Activated CD4-positive, alpha-beta memory T cell treated with anti-CD3 and anti-CD28 coated beads for 36 hours (primary cell): ENCODE measurements around the gene NKTR. TPM values are rescaled to one million over a fixed set of nuclear protein-coding genes. Genes with fewer than 3 reads are reported as not detected.
"Not testable (repeated sequence)": the region's sequence is repeated elsewhere in the genome, so short reads cannot be mapped to it uniquely, and the experiment has no call there.

Source experiments
- CTCF ChIA-PET: fragments of 350-600 bp; sonication (Branson Sonifier 250); formaldehyde crosslinking; loops from one replicate; lab custom pipeline; 2021; ENCODE audit warnings: antibody characterized with exemption, inconsistent platforms; lab: Charles Lee
- POLR2A ChIA-PET: fragments of 350-600 bp; sonication (Branson Sonifier 250); formaldehyde crosslinking; loops from one replicate; lab custom pipeline; 2021; ENCODE audit warnings: antibody characterized with exemption; lab: Charles Lee
- DNase-seq: peaks from one replicate; pipeline ENCODE4 v3.0.0-alpha.2; 2020
- H3K27ac Mint-ChIP-seq: one replicate; pipeline ENCODE4 v1.8.0; 2021; ENCODE audit warnings: mixed read lengths
- H3K27me3 Mint-ChIP-seq: one replicate; pipeline ENCODE4 v1.8.0; 2021; ENCODE audit warnings: mixed read lengths
- H3K36me3 Mint-ChIP-seq: one replicate; pipeline ENCODE4 v1.8.0; 2021; ENCODE audit warnings: mixed read lengths
- H3K4me1 Mint-ChIP-seq: one replicate; pipeline ENCODE4 v1.8.0; 2021; ENCODE audit warnings: low read depth, mixed read lengths
- H3K4me3 Mint-ChIP-seq: one replicate; pipeline ENCODE4 v1.8.0; 2021; ENCODE audit warnings: mild to moderate bottlenecking, mixed read lengths
- H3K9me3 Mint-ChIP-seq: one replicate; pipeline ENCODE4 v1.8.0; 2021; ENCODE audit warnings: mixed read lengths
- intact Hi-C: fragments of 100-400 bp; cut with micrococcal nuclease; formaldehyde crosslinking; loops from one replicate; pipeline ENCODE4 v1.15.1; 2023
- total RNA-seq, 2 experiments: library from RNA; stranded (reverse); gene quantifications; one replicate each; pipeline ENCODE4 v1.2.3, GENCODE V29; 2021

Gene NKTR
- total RNA-seq, 2 experiments from 2014 or later = 65.9 to 73.9 TPM

DNA sequence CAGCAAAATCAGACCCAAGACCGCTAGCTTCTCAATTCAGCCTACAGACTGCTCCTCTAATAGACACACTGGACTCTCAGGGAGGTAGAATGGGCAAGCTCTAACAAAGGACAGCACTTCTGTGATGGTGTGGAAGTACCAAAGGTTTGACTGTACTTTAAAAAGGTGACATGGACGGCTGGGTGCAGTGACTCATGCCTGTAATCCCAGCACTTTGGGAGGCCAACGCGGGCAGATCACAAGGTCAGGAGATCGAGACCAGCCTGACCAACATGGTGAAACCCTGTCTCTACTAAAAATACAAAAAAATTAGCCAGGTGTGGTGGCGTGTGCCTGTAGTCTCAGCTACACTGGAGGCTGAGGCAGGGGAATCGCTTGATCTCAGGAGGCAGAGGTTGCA is 3.4 kb upstream of the NKTR start:
- Mint-ChIP-seq H3K4me1 (peaks cover 31% of the 10 kb centered on the region), H3K36me3 (peaks cover 36% of the 10 kb centered on the region)
- POLR2A ChIA-PET = interaction anchor here (0.6 kb wide), 1 partner anchor 12 kb away, joined by 3 read pairs; no protein-coding TSS in a partner anchor
- CTCF ChIA-PET = interaction anchor here (1.8 kb wide), 1 partner anchor 14 kb away, joined by 8 read pairs; the partner anchor contains the start of gene SEC22C
- H3K27ac Mint-ChIP-seq, H3K9me3 Mint-ChIP-seq, intact Hi-C loops, DNase-seq, H3K4me3 Mint-ChIP-seq, H3K27me3 Mint-ChIP-seq: not testable (repeated sequence)

- Mint-ChIP-seq H3K27ac (peak overlapping the region; percentile 98), H3K4me3 (peak overlapping the region; percentile 98), H3K27me3 (no peaks in the 10 kb centered on the region), H3K36me3 (peaks cover 26% of the 10 kb centered on the region), H3K9me3 (peaks cover 8% of the 10 kb centered on the region), H3K4me1 (peaks cover 39% of the 10 kb centered on the region)
- peak; percentile 77 for DNase-seq
- intact Hi-C loops = loop anchor here (1.0 to 5.0 kb wide), 6 partner anchors 11 to 172 kb away; partner anchors contain the start of genes CCDC13, SS18L2 and VIPR1
- ChIA-PET CTCF (interaction anchor here (0.9 to 3.8 kb wide), 8 partner anchors 9 to 99 kb away, joined by 3 to 38 read pairs (median 5); partner anchors contain the start of genes SEC22C, SS18L2 and VIPR1), POLR2A (interaction anchor here (1.0 to 3.3 kb wide), 8 partner anchors 9 to 53 kb away, joined by 3 to 31 read pairs (median 8); partner anchors contain the start of genes SEC22C, SS18L2 and ZBTB47)
These were observed 631 bp downstream of the NKTR start for GRCh38 chr3:42600958-42601675.

DNA sequence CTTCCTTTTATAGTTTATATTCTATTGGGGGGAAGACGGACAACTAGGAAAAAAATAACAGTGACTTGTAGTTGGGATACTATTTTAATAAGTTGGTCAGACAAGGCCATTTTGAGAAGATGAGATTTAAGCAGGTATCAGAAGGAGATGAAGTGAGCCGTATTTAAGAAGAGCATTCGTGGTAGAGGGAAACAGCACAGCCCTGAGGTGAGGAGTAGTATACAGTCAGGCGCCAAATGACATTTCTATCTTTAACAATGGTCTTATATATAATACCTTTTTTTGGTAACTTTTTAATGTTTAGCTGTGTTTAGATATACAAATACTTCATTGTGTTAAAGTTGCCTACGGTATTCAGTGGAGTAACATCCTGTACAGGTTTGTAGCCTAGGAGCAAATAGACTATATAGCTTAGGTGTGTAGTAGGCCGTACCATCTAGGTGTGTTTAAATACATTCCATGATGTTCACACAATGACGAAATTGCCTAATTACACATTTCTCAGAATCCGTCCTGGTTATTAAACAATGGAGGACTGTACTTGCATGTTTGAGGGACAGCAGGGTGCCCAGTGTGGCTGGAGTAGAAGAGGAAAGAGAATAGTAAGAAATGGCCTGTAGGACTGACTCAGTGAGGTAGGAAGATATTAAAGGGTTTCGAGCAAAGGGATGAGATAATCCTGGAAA is 1.6 kb downstream of the NKTR start:
- ChIA-PET CTCF (interaction anchor here (0.7 to 3.8 kb wide), 10 partner anchors 10 to 142 kb away, joined by 3 to 38 read pairs (median 4); partner anchors contain the start of genes SEC22C and VIPR1), POLR2A (interaction anchor here (0.9 to 3.3 kb wide), 4 partner anchors 9 to 20 kb away, joined by 4 to 31 read pairs (median 4); partner anchors contain the start of genes SEC22C and SS18L2)
- Mint-ChIP-seq H3K9me3 (peaks cover 8% of the 10 kb centered on the region), H3K27ac (peak overlapping the region; percentile 98), H3K4me3 (peak overlapping the region; percentile 98), H3K36me3 (peaks cover 18% of the 10 kb centered on the region), H3K4me1 (peaks cover 43% of the 10 kb centered on the region), H3K27me3 (no peaks in the 10 kb centered on the region)
- intact Hi-C loops = loop anchor here (2.0 to 5.0 kb wide), 3 partner anchors 45 to 171 kb away; partner anchors contain the start of genes CCDC13 and VIPR1
- DNase-seq = no peak

DNA sequence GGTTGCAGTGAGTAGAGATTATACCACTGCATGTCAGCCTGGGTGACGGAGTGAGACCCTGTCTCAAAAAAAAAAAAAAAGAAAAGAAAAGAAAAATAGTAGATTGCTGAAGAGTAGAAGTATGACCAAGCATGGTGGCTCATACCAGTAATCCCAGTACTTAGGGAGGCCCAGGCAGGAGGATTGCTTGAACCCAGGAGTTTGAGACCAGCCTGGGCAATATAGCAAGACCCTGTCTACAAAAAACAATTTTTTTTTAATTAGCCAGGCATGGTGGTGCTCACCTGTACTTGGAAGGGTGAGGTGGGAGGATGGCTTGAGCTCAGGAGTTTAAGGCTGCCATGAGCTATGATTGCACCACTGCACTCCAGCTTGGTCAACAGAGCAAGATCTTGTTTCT is 2.5 kb downstream of the NKTR start:
- CTCF ChIA-PET = interaction anchor here (0.7 to 3.8 kb wide), 5 partner anchors 10 to 141 kb away, joined by 3 to 38 read pairs (median 10); partner anchors contain the start of gene SEC22C
- H3K27me3 Mint-ChIP-seq = no peaks in the 10 kb centered on the region
- H3K4me3 Mint-ChIP-seq = no peak overlapping the region
- H3K27ac Mint-ChIP-seq = no peak overlapping the region
- H3K9me3 Mint-ChIP-seq = peaks cover 8% of the 10 kb centered on the region
- peaks cover 50% of the 10 kb centered on the region for H3K4me1 Mint-ChIP-seq
- POLR2A ChIA-PET = interaction anchor here (0.9 to 3.3 kb wide), 3 partner anchors 8 to 12 kb away, joined by 4 to 31 read pairs (median 5); partner anchors contain the start of gene SS18L2
- no peak for DNase-seq
- H3K36me3 Mint-ChIP-seq = peaks cover 23% of the 10 kb centered on the region
- intact Hi-C loops = loop anchor here (5.0 kb wide), 1 partner anchor 101 kb away; the partner anchor contains the start of gene VIPR1

DNA sequence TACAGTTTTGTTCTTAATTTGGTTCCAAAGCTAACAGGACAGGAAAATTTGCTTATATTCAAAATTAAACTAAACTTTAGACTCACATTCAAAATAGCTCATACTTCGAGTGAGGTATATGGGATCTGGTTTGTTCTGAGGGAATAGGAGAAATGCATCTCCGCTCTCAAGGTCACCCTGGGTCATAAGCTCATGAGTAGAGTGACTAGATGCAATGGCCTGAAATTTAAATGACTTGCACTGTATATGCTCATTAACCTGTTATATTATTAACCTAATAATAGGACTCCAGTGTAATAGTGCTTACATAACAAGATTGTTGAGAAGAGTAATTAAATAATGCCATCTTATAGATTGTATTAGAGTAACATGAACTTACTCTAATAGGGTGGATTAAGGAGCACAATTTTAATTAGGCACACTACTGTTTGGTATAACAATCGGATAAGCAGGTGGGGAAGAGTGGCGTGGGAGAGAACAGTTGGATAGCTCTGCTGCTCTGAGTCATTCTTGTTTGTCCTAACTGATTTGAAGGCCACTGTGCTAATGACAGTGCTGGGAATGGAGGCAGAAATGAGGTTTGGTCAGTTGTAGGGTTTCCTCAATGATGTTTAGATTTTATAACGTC is 5.2 kb downstream of the NKTR start:
- ChIA-PET CTCF (interaction anchor here (1.3 kb wide), 1 partner anchor 8 kb away, joined by 5 read pairs; no protein-coding TSS in a partner anchor), POLR2A (no interaction called here)
- H3K27me3 Mint-ChIP-seq = no peaks in the 10 kb centered on the region
- no peak for DNase-seq
- no peak overlapping the region for H3K27ac Mint-ChIP-seq
- intact Hi-C loops = no loop called here
- peaks cover 8% of the 10 kb centered on the region for H3K9me3 Mint-ChIP-seq
- H3K36me3 Mint-ChIP-seq = peaks cover 31% of the 10 kb centered on the region
- peaks cover 67% of the 10 kb centered on the region for H3K4me1 Mint-ChIP-seq
- no peak overlapping the region for H3K4me3 Mint-ChIP-seq

DNA sequence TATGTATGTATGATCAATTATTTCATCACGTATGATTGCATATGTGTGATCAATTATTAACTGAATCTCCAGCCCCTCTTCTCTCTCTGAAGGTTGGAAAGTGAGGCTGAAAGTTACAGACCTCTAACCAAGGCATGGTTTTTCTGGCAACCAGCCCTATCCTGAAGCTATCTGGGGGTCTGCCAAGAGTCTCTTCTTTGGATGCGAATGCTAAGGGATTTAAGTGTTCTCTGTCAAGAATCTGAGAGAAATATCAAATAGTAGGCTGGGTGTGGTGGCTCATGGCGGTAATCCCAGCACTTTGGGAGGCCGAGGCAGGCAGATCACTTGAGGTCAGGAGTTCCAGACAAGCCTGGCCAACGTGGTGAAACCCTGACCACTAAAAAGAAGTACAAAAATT is 8.1 kb downstream of the NKTR start:
- Mint-ChIP-seq H3K27ac (no peak overlapping the region), H3K27me3 (no peaks in the 10 kb centered on the region), H3K9me3 (peaks cover 6% of the 10 kb centered on the region), H3K36me3 (peaks cover 30% of the 10 kb centered on the region), H3K4me1 (peaks cover 83% of the 10 kb centered on the region), H3K4me3 (no peak overlapping the region)
- intact Hi-C loops = no loop called here
- POLR2A ChIA-PET = interaction anchor here (3.8 kb wide), 1 partner anchor 8 kb away, joined by 12 read pairs; the partner anchor contains the start of gene NKTR
- DNase-seq = no peak
- CTCF ChIA-PET = interaction anchor here (0.7 kb wide), 1 partner anchor 18 kb away, joined by 3 read pairs; no protein-coding TSS in a partner anchor

- no peak for DNase-seq
- POLR2A ChIA-PET = interaction anchor here (0.7 to 3.8 kb wide), 3 partner anchors 9 to 20 kb away, joined by 4 to 12 read pairs (median 4); partner anchors contain the start of genes NKTR and SS18L2
- intact Hi-C loops = no loop called here
- CTCF ChIA-PET = interaction anchor here (6.2 kb wide), 1 partner anchor 9 kb away, joined by 38 read pairs; the partner anchor contains the start of gene NKTR
- Mint-ChIP-seq H3K4me3 (no peak overlapping the region), H3K4me1 (peaks cover 74% of the 10 kb centered on the region), H3K9me3 (no peaks in the 10 kb centered on the region), H3K27me3 (no peaks in the 10 kb centered on the region), H3K27ac (peak overlapping the region; percentile 33), H3K36me3 (peaks cover 20% of the 10 kb centered on the region)
These were observed 10.5 kb downstream of the NKTR start for GRCh38 chr3:42610976-42611375.

DNA sequence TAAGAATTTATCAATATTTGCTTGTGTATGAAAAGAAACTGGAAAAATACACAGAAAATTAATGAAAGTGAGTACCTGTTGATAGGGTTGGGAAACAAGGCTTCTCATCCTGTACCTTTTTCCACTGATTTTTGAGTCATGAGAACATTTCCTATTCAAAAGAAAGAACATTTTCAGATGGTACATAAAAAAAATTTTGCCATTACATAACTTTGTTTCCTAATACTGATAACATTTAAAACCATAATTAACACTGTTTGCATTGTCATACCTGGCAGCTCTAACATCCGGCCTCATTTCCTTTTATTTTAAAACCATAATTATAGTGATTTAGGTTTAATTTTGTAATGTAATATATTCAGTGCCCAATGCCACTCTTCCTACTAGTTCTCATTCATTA is 11.7 kb downstream of the NKTR start:
- CTCF ChIA-PET = interaction anchor here (0.9 to 6.2 kb wide), 4 partner anchors 10 to 26 kb away, joined by 3 to 38 read pairs (median 3); partner anchors contain the start of gene NKTR
- peaks cover 79% of the 10 kb centered on the region for H3K4me1 Mint-ChIP-seq
- no peak overlapping the region for H3K4me3 Mint-ChIP-seq
- POLR2A ChIA-PET = no interaction called here
- peaks cover 17% of the 10 kb centered on the region for H3K36me3 Mint-ChIP-seq
- no peaks in the 10 kb centered on the region for H3K27me3 Mint-ChIP-seq
- peak overlapping the region; percentile 16 for H3K27ac Mint-ChIP-seq
- H3K9me3 Mint-ChIP-seq = no peaks in the 10 kb centered on the region
- intact Hi-C loops = no loop called here
- no peak for DNase-seq

DNA sequence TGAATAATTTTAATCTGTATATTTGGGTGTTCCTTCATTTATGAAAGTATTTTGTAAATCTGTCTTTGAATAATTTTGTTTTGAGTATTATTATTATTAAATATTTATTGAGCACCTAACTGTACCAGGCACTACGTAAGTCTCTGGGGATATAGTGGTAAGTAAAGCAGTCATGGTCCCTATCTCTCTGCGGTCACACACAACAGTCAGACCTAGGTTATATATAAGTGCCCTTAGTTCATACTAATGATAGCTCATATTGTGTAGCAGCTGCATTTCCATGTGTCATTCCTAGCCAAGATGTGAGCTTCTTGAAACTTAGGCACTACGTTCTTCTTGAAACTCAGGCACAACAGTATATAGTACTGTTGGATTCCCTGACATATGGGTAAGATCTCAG is 12.4 kb downstream of the NKTR start:
- Mint-ChIP-seq H3K9me3 (no peaks in the 10 kb centered on the region), H3K36me3 (peaks cover 15% of the 10 kb centered on the region), H3K27ac (peak overlapping the region; percentile 16), H3K4me3 (no peak overlapping the region), H3K27me3 (no peaks in the 10 kb centered on the region), H3K4me1 (peaks cover 77% of the 10 kb centered on the region)
- intact Hi-C loops = no loop called here
- CTCF ChIA-PET = interaction anchor here (0.9 to 6.2 kb wide), 8 partner anchors 10 to 32 kb away, joined by 3 to 38 read pairs (median 4); partner anchors contain the start of genes NKTR and SEC22C
- no peak for DNase-seq
- POLR2A ChIA-PET = interaction anchor here (1.8 kb wide), 1 partner anchor 10 kb away, joined by 5 read pairs; no protein-coding TSS in a partner anchor

DNA sequence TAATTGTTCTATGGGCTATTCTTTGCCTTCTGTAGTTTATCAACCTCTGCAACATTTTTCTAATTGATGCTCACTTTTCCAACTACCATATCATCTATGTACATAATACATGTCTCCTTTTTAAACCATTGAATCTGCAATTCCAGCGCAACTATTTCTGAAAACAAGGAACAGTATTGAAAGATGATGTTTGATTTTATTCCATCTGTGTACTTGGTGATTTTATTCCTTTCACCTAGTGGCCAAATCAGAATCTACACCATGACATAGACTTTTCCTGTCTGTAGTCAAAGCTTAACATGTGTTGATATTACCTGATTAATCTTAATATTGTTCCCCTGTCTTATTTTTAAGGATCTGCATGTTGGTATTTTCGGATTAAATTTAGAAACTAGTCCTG is 13.0 kb downstream of the NKTR start:
- H3K4me3 Mint-ChIP-seq = no peak overlapping the region
- DNase-seq = no peak
- no peaks in the 10 kb centered on the region for H3K9me3 Mint-ChIP-seq
- H3K27me3 Mint-ChIP-seq = no peaks in the 10 kb centered on the region
- CTCF ChIA-PET = interaction anchor here (0.8 to 6.2 kb wide), 10 partner anchors 8 to 136 kb away, joined by 3 to 38 read pairs (median 5); partner anchors contain the start of genes NKTR, SEC22C and SS18L2
- H3K27ac Mint-ChIP-seq = peak overlapping the region; percentile 2
- intact Hi-C loops = no loop called here
- peaks cover 72% of the 10 kb centered on the region for H3K4me1 Mint-ChIP-seq
- POLR2A ChIA-PET = interaction anchor here (1.8 kb wide), 1 partner anchor 11 kb away, joined by 5 read pairs; no protein-coding TSS in a partner anchor
- peaks cover 15% of the 10 kb centered on the region for H3K36me3 Mint-ChIP-seq

DNA sequence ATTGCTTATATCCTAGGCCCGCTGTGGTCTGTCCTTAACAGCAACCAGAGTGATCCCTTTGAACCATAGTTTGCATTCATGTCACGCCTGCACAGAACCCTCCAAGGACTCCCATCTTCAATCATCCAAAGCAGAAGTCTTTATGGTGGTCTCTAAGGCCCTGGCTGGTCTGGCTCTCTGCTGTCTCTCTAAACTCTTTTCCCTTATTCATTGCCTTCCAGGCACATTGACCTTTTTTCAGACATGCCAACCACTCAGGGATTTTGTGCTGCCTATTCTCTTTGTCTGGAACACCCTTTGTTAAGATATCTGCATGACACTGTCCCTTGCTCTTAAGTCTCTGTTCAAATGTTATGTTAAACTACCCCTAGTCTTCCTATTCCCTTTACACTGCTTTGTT is 31.1 kb downstream of the NKTR start:
- intact Hi-C loops = no loop called here
- no peak for DNase-seq
- Mint-ChIP-seq H3K4me3 (no peak overlapping the region), H3K4me1 (peaks cover 31% of the 10 kb centered on the region), H3K9me3 (no peaks in the 10 kb centered on the region), H3K36me3 (peaks cover 32% of the 10 kb centered on the region), H3K27me3 (no peaks in the 10 kb centered on the region), H3K27ac (no peak overlapping the region)
- ChIA-PET CTCF (no interaction called here), POLR2A (no interaction called here)
